22Rv1 (cell line): ENCODE results near the gene COPRS.
A peak's percentile ranks its signal among the peaks of the same experiment; 100 is the strongest.

Source experiments
- H3K27ac ChIP-seq: fragments of 450-650 bp; 2 replicates; pipeline ENCODE4 v1.5.1; 2017
- ZFX ChIP-seq: fragments of 450-650 bp; IDR thresholded peaks from 2 replicates; pipeline ENCODE4 v1.6.1; 2017; ENCODE audit warnings: antibody characterized with exemption, borderline replicate concordance
- TF ChIP-seq, protein P1 (sequence below): fragments of 450-650 bp; IDR thresholded peaks from 2 replicates; pipeline ENCODE4 v1.5.1; 2017; ENCODE audit warnings: mild to moderate bottlenecking

Gene COPRS

DNA sequence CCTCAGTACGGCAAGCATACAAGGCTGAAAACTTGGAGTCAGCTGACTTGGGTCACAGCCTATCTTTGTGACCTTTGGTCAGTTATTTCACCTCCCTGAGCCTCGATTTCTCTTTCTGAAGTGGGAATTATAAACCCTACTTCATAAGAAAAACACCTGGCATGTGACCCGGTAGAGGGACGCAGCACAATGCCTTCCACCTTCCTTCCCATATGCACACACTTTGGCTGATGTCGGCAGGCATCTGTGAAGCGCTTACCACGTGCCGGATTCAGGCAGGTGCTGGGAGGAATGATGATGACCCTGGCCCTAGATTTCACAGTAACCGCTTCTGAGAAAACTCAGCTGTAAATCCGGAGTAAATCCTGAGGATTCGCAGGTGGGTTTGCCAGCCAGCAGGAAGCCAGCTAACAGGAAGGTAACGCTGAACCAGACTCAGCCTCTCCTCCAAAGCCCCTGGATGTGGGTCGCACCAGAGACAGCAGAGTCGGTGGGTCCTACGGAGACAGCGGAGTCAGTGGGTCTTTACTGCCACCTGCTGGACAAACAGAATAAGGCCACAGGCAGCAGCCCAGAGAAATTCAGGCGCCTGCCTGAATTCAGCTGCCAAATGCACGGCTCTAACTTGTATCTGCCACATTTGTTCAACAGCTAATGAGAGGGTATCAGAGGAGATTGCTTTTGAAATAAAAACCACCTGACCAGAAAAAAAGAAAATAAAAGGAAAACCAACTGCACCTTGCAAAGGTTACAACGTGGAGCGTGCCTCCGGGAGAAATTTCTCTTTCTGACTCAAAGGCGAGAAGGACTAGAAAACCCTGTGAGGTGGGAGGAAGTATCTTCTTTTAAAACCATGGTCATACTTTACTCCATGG is 16.6 kb downstream of the COPRS start:
- no peak for TF ChIP-seq ZFX
- TF ChIP-seq, protein P1, sequence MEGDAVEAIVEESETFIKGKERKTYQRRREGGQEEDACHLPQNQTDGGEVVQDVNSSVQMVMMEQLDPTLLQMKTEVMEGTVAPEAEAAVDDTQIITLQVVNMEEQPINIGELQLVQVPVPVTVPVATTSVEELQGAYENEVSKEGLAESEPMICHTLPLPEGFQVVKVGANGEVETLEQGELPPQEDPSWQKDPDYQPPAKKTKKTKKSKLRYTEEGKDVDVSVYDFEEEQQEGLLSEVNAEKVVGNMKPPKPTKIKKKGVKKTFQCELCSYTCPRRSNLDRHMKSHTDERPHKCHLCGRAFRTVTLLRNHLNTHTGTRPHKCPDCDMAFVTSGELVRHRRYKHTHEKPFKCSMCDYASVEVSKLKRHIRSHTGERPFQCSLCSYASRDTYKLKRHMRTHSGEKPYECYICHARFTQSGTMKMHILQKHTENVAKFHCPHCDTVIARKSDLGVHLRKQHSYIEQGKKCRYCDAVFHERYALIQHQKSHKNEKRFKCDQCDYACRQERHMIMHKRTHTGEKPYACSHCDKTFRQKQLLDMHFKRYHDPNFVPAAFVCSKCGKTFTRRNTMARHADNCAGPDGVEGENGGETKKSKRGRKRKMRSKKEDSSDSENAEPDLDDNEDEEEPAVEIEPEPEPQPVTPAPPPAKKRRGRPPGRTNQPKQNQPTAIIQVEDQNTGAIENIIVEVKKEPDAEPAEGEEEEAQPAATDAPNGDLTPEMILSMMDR, result peak; percentile 97
- H3K27ac ChIP-seq, result peak overlapping the region; percentile 63

DNA sequence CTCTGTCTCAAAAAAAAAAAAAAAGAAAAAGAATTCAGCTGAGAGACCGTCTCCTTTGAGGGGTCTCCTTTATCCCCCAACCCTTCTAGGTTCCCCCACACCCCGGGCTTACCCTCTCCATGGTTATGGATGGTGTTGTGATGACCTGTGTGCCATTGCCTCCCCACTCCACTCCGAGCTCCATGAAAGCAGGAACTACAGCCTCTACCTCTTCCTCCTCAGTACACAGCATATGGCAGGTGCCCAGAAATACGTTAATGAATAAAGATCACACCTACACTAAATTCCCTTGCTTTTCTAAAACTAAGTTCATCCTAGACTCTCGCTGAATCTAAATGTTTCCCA is 17.2 kb downstream of the COPRS start:
- no peak overlapping the region for H3K27ac ChIP-seq
- TF ChIP-seq, protein P1, result no peak
- TF ChIP-seq ZFX, result no peak

DNA sequence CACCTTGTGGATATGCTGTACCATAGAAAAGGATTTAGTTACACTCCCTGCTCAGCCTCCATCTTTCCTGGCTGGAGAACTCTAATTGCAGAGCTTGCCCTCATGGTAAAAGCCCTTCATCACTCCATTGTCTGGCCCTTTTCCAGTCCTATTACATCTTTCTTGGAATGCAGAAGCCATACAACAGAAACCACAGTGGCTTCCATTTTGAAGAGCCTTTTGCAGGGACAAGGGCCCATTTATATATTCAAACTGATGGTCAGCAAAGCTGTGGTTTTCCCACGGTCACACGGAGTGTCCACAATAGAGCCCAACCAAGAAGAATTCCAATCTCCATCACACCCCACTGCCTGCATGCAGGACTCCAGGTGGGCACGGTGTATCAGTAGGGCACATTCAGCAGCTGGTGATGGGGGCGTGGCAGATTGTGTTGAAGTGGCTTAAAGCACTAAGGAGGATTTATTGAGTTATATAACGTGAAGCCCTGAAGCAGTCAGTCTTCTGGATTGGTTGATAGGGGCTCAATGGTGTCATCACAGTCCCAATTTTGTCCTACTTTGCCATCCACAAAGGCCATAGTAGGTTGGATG is 20.3 kb downstream of the COPRS start:
- no peak overlapping the region for H3K27ac ChIP-seq
- TF ChIP-seq, protein P1, result no peak
- no peak for TF ChIP-seq ZFX

DNA sequence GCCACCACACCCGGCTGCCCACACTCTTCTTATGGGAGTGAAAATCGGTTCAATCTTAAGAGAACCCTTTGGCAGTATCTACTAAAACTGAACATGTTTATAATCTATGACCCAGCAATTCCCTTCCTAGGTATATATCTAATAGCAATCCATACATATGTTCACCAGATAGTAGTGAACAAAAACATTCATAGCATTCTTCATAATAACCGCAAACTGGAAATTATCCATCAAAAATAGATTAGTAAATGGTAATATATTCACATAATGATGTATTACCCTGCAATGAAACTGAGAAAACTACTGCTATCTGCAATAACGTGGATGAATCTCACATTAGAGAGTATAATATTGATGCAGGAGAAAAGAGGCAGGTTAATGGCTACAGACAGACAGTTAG is 23.1 kb downstream of the COPRS start:
- no peak for TF ChIP-seq ZFX
- TF ChIP-seq, protein P1, result no peak
- H3K27ac ChIP-seq, result no peak overlapping the region

DNA sequence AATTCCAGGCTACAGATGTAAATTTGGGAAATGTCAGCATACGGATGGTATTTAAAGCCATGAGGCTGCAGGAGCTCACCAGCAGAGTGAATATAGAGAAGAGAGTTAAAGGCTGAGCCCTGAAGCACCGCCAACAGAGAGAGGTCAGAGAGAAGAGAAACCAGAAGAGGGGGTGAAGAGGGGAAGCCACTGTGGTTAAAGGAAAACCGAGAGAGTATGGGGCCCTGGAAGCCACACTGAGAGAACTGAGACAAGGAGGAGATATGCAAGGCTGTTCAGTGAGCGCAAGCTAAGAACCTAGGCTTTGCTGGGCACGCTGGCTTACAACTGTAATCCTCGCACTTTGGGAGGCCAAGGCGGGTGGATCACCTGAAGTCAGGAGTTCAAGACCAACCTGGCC is 24.6 kb downstream of the COPRS start:
- H3K27ac ChIP-seq, result no peak overlapping the region
- TF ChIP-seq, protein P1, result no peak
- no peak for TF ChIP-seq ZFX

DNA sequence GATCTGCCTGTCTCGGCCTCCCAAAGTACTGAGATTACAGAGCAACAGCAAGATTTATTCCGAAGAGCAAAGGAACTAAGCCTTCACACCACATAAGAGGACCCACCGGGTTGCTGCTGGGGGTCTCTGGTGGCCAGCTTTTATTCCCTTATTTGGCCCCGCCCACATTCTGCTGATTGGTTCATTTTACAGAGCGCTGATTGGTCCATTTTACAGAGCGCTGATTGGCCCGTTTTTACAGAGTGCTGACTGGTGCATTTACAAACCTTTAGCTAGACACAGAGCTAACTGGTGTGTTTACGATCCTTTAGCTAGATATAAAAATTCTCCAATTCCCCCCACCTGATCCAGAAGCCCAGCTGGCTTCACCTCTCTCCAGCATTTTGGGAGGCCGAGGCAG is 26.3 kb downstream of the COPRS start:
- TF ChIP-seq, protein P1, result no peak
- no peak for TF ChIP-seq ZFX
- no peak overlapping the region for H3K27ac ChIP-seq
